DOHH2 (cell line): Measurements from ENCODE around the gene SDS.

Experiments
- H3F3A ChIP-seq: fragments of 200-600 bp; sonication (generic), shearing (Covaris generic); 2 replicates; pipeline ENCODE4 v1.6.0; 2016; ENCODE audit warnings: antibody characterized with exemption, mild to moderate bottlenecking; ENCODE audit not compliant: control insufficient read depth, insufficient read depth
- H3K27ac ChIP-seq: fragments of 200-600 bp; sonication (generic); 2 replicates; pipeline ENCODE4 v1.5.1; 2014; ENCODE audit warnings: low read depth, mild to moderate bottlenecking, low read length, moderate library complexity
- H3K27me3 ChIP-seq: fragments of 200-600 bp; sonication (generic); 2 replicates; pipeline ENCODE4 v1.6.1; 2014; ENCODE audit warnings: mild to moderate bottlenecking, low read length, mixed read lengths; ENCODE audit not compliant: control insufficient read depth
- H3K36me3 ChIP-seq: fragments of 200-600 bp; sonication (generic); 2 replicates; pipeline ENCODE4 v1.6.1; 2014; ENCODE audit warnings: mild to moderate bottlenecking, low read length, moderate library complexity, mixed read lengths; ENCODE audit not compliant: control insufficient read depth
- H3K4me1 ChIP-seq: fragments of 200-600 bp; sonication (generic); 2 replicates; pipeline ENCODE4 v1.6.1; 2014; ENCODE audit warnings: mild to moderate bottlenecking, low read length, mixed read lengths; ENCODE audit not compliant: control insufficient read depth
- H3K4me2 ChIP-seq: fragments of 200-600 bp; sonication (generic); 2 replicates; pipeline ENCODE4 v1.6.0; 2014; ENCODE audit warnings: mild to moderate bottlenecking, low read length, moderate library complexity
- H3K4me3 ChIP-seq: fragments of 200-600 bp; sonication (generic); 2 replicates; pipeline ENCODE4 v1.5.1; 2014; ENCODE audit warnings: mild to moderate bottlenecking, low read length, mixed read lengths
- H3K79me2 ChIP-seq: fragments of 200-600 bp; sonication (generic); 2 replicates; pipeline ENCODE4 v1.6.1; 2014; ENCODE audit warnings: mild to moderate bottlenecking, low read length, mixed read lengths; ENCODE audit not compliant: control insufficient read depth
- H3K9me2 ChIP-seq: fragments of 200-600 bp; sonication (generic); replicated peaks from 2 replicates; pipeline ENCODE4 v1.6.1; 2014; ENCODE audit warnings: mild to moderate bottlenecking, low read length, mixed read lengths; ENCODE audit not compliant: control insufficient read depth
- H3K9me3 ChIP-seq: fragments of 200-600 bp; sonication (generic); 2 replicates; pipeline ENCODE4 v1.6.1; 2014; ENCODE audit warnings: antibody characterized with exemption, low read length, mixed read lengths; ENCODE audit not compliant: control insufficient read depth, insufficient read depth
- H4K20me1 ChIP-seq: fragments of 200-600 bp; sonication (generic); 2 replicates; pipeline ENCODE4 v1.6.0; 2014; ENCODE audit warnings: low read depth, mild to moderate bottlenecking, antibody characterized with exemption, low read length, moderate library complexity; ENCODE audit not compliant: control insufficient read depth, insufficient read depth
- EZH2phosphoT487 ChIP-seq: fragments of 200-600 bp; sonication (generic); IDR thresholded peaks from 2 replicates; pipeline ENCODE4 v1.6.1; 2017; ENCODE audit warnings: borderline replicate concordance, mild to moderate bottlenecking, antibody characterized with exemption, low read length, moderate library complexity, mixed read lengths
- TF ChIP-seq, protein P1 (sequence below): fragments of 200-600 bp; sonication (generic); IDR thresholded peaks from one replicate; pipeline ENCODE4 v1.5.1; 2014; ENCODE audit warnings: antibody characterized with exemption, mild to moderate bottlenecking, low read depth, low read length; ENCODE audit not compliant: poor library complexity, severe bottlenecking

SDS gene, protein sequence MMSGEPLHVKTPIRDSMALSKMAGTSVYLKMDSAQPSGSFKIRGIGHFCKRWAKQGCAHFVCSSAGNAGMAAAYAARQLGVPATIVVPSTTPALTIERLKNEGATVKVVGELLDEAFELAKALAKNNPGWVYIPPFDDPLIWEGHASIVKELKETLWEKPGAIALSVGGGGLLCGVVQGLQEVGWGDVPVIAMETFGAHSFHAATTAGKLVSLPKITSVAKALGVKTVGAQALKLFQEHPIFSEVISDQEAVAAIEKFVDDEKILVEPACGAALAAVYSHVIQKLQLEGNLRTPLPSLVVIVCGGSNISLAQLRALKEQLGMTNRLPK

DNA sequence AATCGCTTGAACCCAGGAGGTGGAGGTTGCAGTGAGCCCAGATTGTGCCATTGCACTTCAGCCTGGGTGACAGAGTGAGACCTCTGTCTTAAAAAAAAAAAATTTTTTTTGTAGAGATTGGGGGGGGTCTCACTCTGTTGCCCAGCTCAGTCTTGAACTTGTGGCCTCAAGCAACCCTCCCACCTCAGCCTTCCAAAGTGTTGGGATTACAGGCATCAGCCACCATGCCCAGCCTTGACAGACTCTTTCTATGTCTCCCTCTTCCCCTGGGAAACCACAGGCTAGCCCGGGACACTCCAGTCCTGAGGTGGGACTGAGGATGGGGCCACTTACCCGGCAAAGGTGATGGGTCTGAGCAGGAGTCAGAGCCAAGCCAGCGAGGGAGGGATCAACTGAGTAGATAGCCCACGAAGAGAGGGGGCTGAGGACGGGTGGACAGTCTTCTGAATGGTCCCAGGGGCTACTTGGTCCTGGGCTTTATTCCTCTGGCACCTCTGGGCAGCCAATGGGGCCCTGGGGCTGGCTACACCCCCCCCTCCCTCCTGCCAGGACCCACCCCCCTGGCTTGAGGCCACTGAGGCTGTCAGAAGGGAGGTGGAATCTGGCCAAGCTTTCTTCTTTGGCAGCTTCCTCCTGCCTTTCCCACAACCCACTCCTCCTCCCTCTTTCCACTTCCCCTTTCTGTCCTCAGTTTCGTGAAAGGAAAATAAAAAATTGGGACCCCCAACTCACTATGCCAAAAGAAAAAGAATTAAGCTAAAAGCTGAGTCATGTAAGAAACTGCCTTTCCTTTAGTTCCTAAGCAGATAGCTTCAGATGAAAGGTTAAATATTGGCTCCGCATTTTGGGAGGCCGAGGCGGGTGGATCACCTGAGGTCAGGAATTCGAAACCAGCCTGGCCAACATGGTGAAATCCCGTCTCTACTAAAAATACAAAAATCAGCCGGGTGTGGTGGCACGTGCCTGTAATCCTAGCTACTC lies at the start of gene SDS:
SDS (minus strand) TSS at position 453 of the 981 bp plus-strand sequence. CDS start 4,179 bp downstream, outside the sequence.
- H3K4me2 ChIP-seq: no peak within 1 kb of the TSS
- TF ChIP-seq EZH2phosphoT487: no peak
- TF ChIP-seq, protein P1, sequence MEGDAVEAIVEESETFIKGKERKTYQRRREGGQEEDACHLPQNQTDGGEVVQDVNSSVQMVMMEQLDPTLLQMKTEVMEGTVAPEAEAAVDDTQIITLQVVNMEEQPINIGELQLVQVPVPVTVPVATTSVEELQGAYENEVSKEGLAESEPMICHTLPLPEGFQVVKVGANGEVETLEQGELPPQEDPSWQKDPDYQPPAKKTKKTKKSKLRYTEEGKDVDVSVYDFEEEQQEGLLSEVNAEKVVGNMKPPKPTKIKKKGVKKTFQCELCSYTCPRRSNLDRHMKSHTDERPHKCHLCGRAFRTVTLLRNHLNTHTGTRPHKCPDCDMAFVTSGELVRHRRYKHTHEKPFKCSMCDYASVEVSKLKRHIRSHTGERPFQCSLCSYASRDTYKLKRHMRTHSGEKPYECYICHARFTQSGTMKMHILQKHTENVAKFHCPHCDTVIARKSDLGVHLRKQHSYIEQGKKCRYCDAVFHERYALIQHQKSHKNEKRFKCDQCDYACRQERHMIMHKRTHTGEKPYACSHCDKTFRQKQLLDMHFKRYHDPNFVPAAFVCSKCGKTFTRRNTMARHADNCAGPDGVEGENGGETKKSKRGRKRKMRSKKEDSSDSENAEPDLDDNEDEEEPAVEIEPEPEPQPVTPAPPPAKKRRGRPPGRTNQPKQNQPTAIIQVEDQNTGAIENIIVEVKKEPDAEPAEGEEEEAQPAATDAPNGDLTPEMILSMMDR: no peak
- H3K27me3 ChIP-seq: 0 out of 2 replicates have a peak, but pooled peaks cover 8% of the 10 kb centered on the region
- H3K9me3 ChIP-seq: no peaks in the 10 kb centered on the region
- no peaks in the 10 kb centered on the region for H4K20me1 ChIP-seq
- H3K79me2 ChIP-seq: no peaks in the 10 kb centered on the region
- H3K27ac ChIP-seq: no peak within 1 kb of the TSS
- no peaks in the 10 kb centered on the region for H3F3A ChIP-seq
- H3K4me3 ChIP-seq: no peak within 1 kb of the TSS
- no peaks in the 10 kb centered on the region for H3K9me2 ChIP-seq
- no peaks in the 10 kb centered on the region for H3K4me1 ChIP-seq
- no peaks in the 10 kb centered on the region for H3K36me3 ChIP-seq

DNA sequence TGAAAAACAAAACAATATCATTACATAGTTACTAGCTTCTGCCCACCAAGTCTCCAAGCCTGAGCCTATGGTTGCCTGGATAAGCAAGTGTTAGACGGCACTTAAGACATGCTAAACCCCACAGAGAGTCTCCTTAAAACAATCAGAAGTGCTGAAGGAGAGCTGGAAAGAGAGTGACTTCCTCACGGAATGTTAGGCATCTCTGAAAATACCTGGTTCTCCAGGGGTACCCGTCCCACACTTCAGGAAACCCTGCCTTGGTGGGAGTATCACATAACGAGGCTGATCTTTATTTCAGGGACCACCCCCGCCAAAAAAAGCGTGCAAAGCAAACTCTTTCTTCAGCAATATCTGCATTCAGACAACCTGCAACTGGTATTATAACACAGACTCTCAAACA lies 49.6 kb upstream of the SDS start:
- Histone ChIP-seq H3K27ac (no peak overlapping the region), H3K79me2 (no peaks in the 10 kb centered on the region), H3F3A (no peaks in the 10 kb centered on the region), H3K36me3 (no peaks in the 10 kb centered on the region), H3K9me3 (no peaks in the 10 kb centered on the region), H4K20me1 (no peaks in the 10 kb centered on the region), H3K4me3 (no peak overlapping the region), H3K4me2 (no peak overlapping the region), H3K4me1 (peaks cover 9% of the 10 kb centered on the region), H3K9me2 (no peaks in the 10 kb centered on the region), H3K27me3 (peaks cover 3% of the 10 kb centered on the region; the same call in 1 of the 2 replicates)
- TF ChIP-seq, protein P1: no peak
- TF ChIP-seq EZH2phosphoT487: no peak

DNA sequence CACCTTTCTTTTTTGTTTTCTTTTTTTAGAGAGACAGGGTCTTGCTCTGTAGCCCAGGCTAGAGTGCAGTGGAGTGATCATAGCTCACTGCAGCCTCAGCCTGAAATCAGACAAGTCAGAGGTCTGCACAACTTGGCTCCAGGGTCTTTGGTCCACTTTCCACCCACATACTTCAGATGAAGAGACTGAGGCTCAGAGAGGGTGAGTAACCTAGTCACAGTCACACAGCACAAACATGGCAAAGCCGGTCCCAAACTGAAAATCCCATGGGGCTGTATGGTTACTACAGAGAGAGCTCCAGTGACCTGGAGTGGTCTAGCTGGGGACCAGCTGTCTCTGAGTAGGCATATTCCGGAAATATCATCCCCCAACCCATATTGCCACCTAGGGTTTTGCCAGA lies 48.8 kb upstream of the SDS start:
- Histone ChIP-seq H3K4me2 (no peak overlapping the region), H3K79me2 (no peaks in the 10 kb centered on the region), H4K20me1 (no peaks in the 10 kb centered on the region), H3K9me2 (no peaks in the 10 kb centered on the region), H3K27ac (no peak overlapping the region), H3F3A (no peaks in the 10 kb centered on the region), H3K36me3 (no peaks in the 10 kb centered on the region), H3K4me1 (peaks cover 9% of the 10 kb centered on the region), H3K9me3 (no peaks in the 10 kb centered on the region), H3K4me3 (no peak overlapping the region), H3K27me3 (no peaks in the 10 kb centered on the region; the same call in 1 of the 2 replicates)
- TF ChIP-seq EZH2phosphoT487: no peak
- TF ChIP-seq, protein P1: no peak
